ENCODE measurements around the gene DGLUCY.

DGLUCY gene

DNA sequence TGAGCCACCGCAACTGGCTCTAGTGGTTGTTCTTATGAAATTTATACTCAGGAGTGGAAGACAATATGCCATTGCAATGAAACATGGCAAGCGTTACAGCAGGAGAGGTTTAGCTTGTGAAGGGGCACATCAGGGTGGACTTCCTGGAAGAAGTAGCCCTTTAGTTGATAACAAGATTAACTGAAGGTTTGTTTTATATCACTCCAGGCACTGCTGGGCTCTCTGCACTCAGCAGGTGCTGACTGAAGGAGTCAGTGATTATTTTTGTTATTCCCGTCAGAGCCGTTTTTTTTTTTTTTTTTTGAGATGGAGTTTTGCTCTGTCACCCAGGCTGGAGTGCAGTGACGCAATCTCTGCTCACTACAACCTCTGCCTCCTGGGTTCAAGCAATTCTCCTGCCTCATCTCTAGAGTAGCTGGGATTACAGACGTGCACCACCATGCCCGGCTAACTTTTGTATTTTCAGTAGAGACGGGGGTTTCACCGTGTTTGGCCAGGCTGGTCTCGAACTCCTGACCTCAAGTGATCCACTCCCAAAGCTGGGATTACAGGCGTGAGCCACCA is 148.2 kb downstream of the DGLUCY start:
- no peak overlapping the region for H2AFZ ChIP-seq (ENCODE audit: low read depth, low read length)
- H4K20me1 ChIP-seq (ENCODE audit: insufficient read depth, low read length) = no peaks in the 10 kb centered on the region
- H3K4me3 ChIP-seq (ENCODE audit: low read depth in 1 of 2, low read length in 2 of 2) = no peak overlapping the region
- ATAC-seq (ENCODE audit: insufficient read depth, low read depth) (no peak), DNase-seq (no peak)
- no peak overlapping the region for H3K9ac ChIP-seq (ENCODE audit: low read depth, low read length)
- no peaks in the 10 kb centered on the region for H3K79me2 ChIP-seq (ENCODE audit: insufficient read depth, low read length)
- H3K27me3 ChIP-seq (ENCODE audit: insufficient read depth, low read length, poor library complexity) = no peaks in the 10 kb centered on the region
- H3K36me3 ChIP-seq (ENCODE audit: insufficient read depth, low read length) = no peaks in the 10 kb centered on the region
- TF ChIP-seq EZH2 (IDR thresholded peaks at IDR 0.05; ENCODE audit: borderline replicate concordance, low read depth, low read length, severe bottlenecking) (no peak), CTCF (IDR thresholded peaks at IDR 0.05; ENCODE audit: borderline replicate concordance, extremely low read depth, low read length, poor library complexity, severe bottlenecking) (no peak)
- no peak overlapping the region for H3K27ac ChIP-seq (ENCODE audit: low read length)
- H3K9me3 ChIP-seq (ENCODE audit: insufficient read depth, low read length, severe bottlenecking) = peaks cover 2% of the 10 kb centered on the region
- peaks cover 14% of the 10 kb centered on the region for H3K4me1 ChIP-seq (ENCODE audit: insufficient read depth, low read length)
- H3K4me2 ChIP-seq (ENCODE audit: insufficient read depth, low read length) = no peak overlapping the region

DNA sequence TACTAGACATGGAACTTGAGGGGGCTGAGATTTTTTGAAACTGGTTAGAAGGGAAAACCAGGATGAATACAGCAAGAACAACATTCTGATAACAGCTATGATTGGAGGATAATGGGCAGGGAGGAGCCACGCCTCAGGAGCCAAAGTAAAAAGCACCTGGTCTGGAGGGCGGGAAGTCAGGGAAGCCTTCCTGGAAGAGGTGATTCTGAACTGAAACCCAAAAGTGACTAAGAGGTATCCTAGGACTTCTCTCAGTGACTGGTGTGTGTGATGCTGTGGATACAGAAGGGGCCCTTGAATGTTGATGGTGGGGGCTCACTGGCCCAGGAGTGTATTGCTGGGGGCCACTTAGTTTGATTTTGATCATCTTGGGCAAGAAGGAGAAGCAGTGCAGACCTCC is 149.5 kb downstream of the DGLUCY start:
- Histone ChIP-seq H2AFZ (ENCODE audit: low read depth, low read length) (no peak overlapping the region), H3K79me2 (ENCODE audit: insufficient read depth, low read length) (no peaks in the 10 kb centered on the region), H4K20me1 (ENCODE audit: insufficient read depth, low read length) (no peaks in the 10 kb centered on the region), H3K4me3 (ENCODE audit: low read depth in 1 of 2, low read length in 2 of 2) (no peak overlapping the region), H3K9ac (ENCODE audit: low read depth, low read length) (no peak overlapping the region), H3K36me3 (ENCODE audit: insufficient read depth, low read length) (no peaks in the 10 kb centered on the region), H3K27me3 (ENCODE audit: insufficient read depth, low read length, poor library complexity) (no peaks in the 10 kb centered on the region), H3K4me1 (ENCODE audit: insufficient read depth, low read length) (peaks cover 9% of the 10 kb centered on the region), H3K9me3 (ENCODE audit: insufficient read depth, low read length, severe bottlenecking) (peaks cover 2% of the 10 kb centered on the region), H3K4me2 (ENCODE audit: insufficient read depth, low read length) (no peak overlapping the region), H3K27ac (ENCODE audit: low read length) (no peak overlapping the region)
- ATAC-seq (ENCODE audit: insufficient read depth, low read depth) (no peak), DNase-seq (no peak)
- TF ChIP-seq EZH2 (IDR thresholded peaks at IDR 0.05; ENCODE audit: borderline replicate concordance, low read depth, low read length, severe bottlenecking) = no peak
- no peak for TF ChIP-seq CTCF (IDR thresholded peaks at IDR 0.05; ENCODE audit: borderline replicate concordance, extremely low read depth, low read length, poor library complexity, severe bottlenecking)

GRCh38 chr14:91264151-91265150 is 150.6 kb downstream of the DGLUCY start:
- H2AFZ ChIP-seq (ENCODE audit: low read depth, low read length) = no peak overlapping the region
- no peak overlapping the region for H3K4me3 ChIP-seq (ENCODE audit: low read depth in 1 of 2, low read length in 2 of 2)
- no peak overlapping the region for H3K27ac ChIP-seq (ENCODE audit: low read length)
- H4K20me1 ChIP-seq (ENCODE audit: insufficient read depth, low read length) = no peaks in the 10 kb centered on the region
- DNase-seq (no peak), ATAC-seq (ENCODE audit: insufficient read depth, low read depth) (no peak)
- H3K4me2 ChIP-seq (ENCODE audit: insufficient read depth, low read length) = no peak overlapping the region
- H3K36me3 ChIP-seq (ENCODE audit: insufficient read depth, low read length) = no peaks in the 10 kb centered on the region
- no peak overlapping the region for H3K9ac ChIP-seq (ENCODE audit: low read depth, low read length)
- no peaks in the 10 kb centered on the region for H3K27me3 ChIP-seq (ENCODE audit: insufficient read depth, low read length, poor library complexity)
- H3K9me3 ChIP-seq (ENCODE audit: insufficient read depth, low read length, severe bottlenecking) = peaks cover 2% of the 10 kb centered on the region
- TF ChIP-seq CTCF (IDR thresholded peaks at IDR 0.05; ENCODE audit: borderline replicate concordance, extremely low read depth, low read length, poor library complexity, severe bottlenecking) = no peak
- TF ChIP-seq EZH2 (IDR thresholded peaks at IDR 0.05; ENCODE audit: borderline replicate concordance, low read depth, low read length, severe bottlenecking) = no peak
- no peaks in the 10 kb centered on the region for H3K79me2 ChIP-seq (ENCODE audit: insufficient read depth, low read length)
- peaks cover 9% of the 10 kb centered on the region for H3K4me1 ChIP-seq (ENCODE audit: insufficient read depth, low read length)

Data from DND-41 (cell line).